Lung (tissue), 16 donors: ENCODE results near the gene SLCO1B3. TPM values are rescaled to one million over a fixed set of nuclear protein-coding genes. Genes with fewer than 3 reads are reported as not detected.
"Not testable (repeated sequence)": the region's sequence is repeated elsewhere in the genome, so short reads cannot be mapped to it uniquely, and the experiment has no call there.

Experiments used
- ATAC-seq: fragments of 200-7000 bp; cut with Tn5 transposase; one replicate; pipeline ENCODE4 v1.9.1; 2020; ENCODE audit warnings: moderate number of reproducible peaks; ENCODE audit not compliant: insufficient read depth, low FRiP score
- DNase-seq, 3 donors: peaks; one replicate each; pipeline ENCODE4 v3.0.0-alpha.2; 2013 to 2017
- H3K27ac ChIP-seq, 2 donors: one replicate each; pipeline ENCODE4 v1.5.1; 2013; ENCODE audit warnings: mild to moderate bottlenecking in 2 of 2, moderate library complexity in 2 of 2, control low read depth in 1 of 2, inconsistent platforms in 1 of 2, low read depth in 1 of 2, low read length in 1 of 2
- H3K27me3 ChIP-seq, 3 donors: one replicate each; pipeline ENCODE4 v1.5.1; 2013; ENCODE audit warnings: low read length in 2 of 3; ENCODE audit not compliant: control insufficient read depth in 3 of 3, insufficient read depth in 3 of 3
- H3K36me3 ChIP-seq, 4 donors: one replicate each; pipeline ENCODE4 v1.5.1; 2013; ENCODE audit warnings: low read length in 4 of 4, mild to moderate bottlenecking in 1 of 4, moderate library complexity in 1 of 4; ENCODE audit not compliant: control insufficient read depth in 4 of 4, insufficient read depth in 4 of 4
- H3K4me1 ChIP-seq, 5 donors: one replicate each; pipeline ENCODE4 v1.5.1; 2013; ENCODE audit warnings: low read length in 5 of 5, mild to moderate bottlenecking in 2 of 5, moderate library complexity in 1 of 5; ENCODE audit not compliant: control insufficient read depth in 5 of 5, insufficient read depth in 5 of 5
- H3K4me3 ChIP-seq: one replicate; pipeline ENCODE4 v1.5.1; 2013; ENCODE audit warnings: mild to moderate bottlenecking, control low read depth, moderate library complexity
- H3K9ac ChIP-seq, 2 donors: one replicate each; pipeline ENCODE4 v1.5.1; 2013; ENCODE audit warnings: low read length in 2 of 2, control low read depth in 1 of 2; ENCODE audit not compliant: insufficient read depth in 1 of 2
- H3K9me3 ChIP-seq, 4 donors: one replicate each; pipeline ENCODE4 v1.5.1; 2013; ENCODE audit warnings: low read length in 3 of 4, mild to moderate bottlenecking in 1 of 4, moderate library complexity in 1 of 4; ENCODE audit not compliant: control insufficient read depth in 4 of 4, insufficient read depth in 3 of 4
- CTCF ChIP-seq: IDR thresholded peaks from 2 replicates; pipeline ENCODE4 v1.5.1; 2012; ENCODE audit warnings: mild to moderate bottlenecking; ENCODE audit errors: control extremely low read depth, extremely low read depth
- WGBS, 2 donors: extraction: QIAGEN DNeasy Blood & Tissue Kit; methylation state at CpG; one replicate each; pipeline ENCODE4 v1.1.7; 2013; 5-methylcytosine and 5-hydroxymethylcytosine counted together
- long read RNA-seq, 5 donors: transcript quantifications; one replicate each; lab custom pipeline, GENCODE V29; 2026
- polyA plus RNA-seq, 2 donors: library from polyadenylated mRNA; stranded (reverse); fragments of 200-250 nt; gene quantifications; one replicate each; pipeline ENCODE4 v1.2.1, GENCODE V29; 2013
- total RNA-seq, 2 donors: library from RNA; depleted of rRNA in 1 of 2; stranded (reverse); fragments of >200 nt in 1 of 2; gene quantifications; one replicate each; pipeline ENCODE4 v1.2.1, GENCODE V29; 2014 to 2021
- donor health status: control.
- donor health status: control.
- donor health status: Bipolar disorder and iron deficiency.
- donor health status: healthy.
- donor health status: DM: yes; HTN: yes; CAD: no.

Gene SLCO1B3
- total RNA-seq = under 1 TPM in 1 of 2 donors, not detected in 1; 0.09 TPM
- under 1 TPM; 0.02 to 0.12 TPM for polyA plus RNA-seq
- long read RNA-seq, donor 1 = 0 reads
- long read RNA-seq, donor 2 = 0 reads
- long read RNA-seq, donor 3 = 0 reads
- long read RNA-seq, donor 4 = 0 reads
- long read RNA-seq, donor 5 = 0 reads

- H3K27me3 ChIP-seq = no peaks in the 10 kb centered on the region
- no peak within 1 kb of the TSS for H3K9ac ChIP-seq
- no peaks in the 10 kb centered on the region for H3K36me3 ChIP-seq
- no peak within 1 kb of the TSS for H3K27ac ChIP-seq
- H3K9me3 ChIP-seq = peaks cover 0 to 6% (median 0%) of the 10 kb centered on the region in 4 donors
- DNase-seq (no peak), ATAC-seq (no peak)
- WGBS, 2 donors = 91 to 96% methylated on average over 2 of the region's 2 CpGs
- no peak for TF ChIP-seq CTCF
- H3K4me3 ChIP-seq = no peak within 1 kb of the TSS
- no peaks in the 10 kb centered on the region for H3K4me1 ChIP-seq
Measured at GRCh38 chr12:20810487-20810886, at the start of gene SLCO1B3. Gene SLCO1B3 (plus strand): TSS chr12:20810705. CDS start chr12:20815739, 5,034 bp downstream.

GRCh38 chr12:20777420-20777819 is 33.1 kb upstream of the SLCO1B3 start:
- DNase-seq (no peak), ATAC-seq (no peak)
- 85 to 89% methylated on average over 20 of the region's 20 CpGs for WGBS, 2 donors
- Histone ChIP-seq H3K4me1 (no peaks in the 10 kb centered on the region), H3K9me3 (peaks cover 0 to 3% (median 1%) of the 10 kb centered on the region in 4 donors), H3K27me3 (no peaks in the 10 kb centered on the region), H3K4me3 (no peak overlapping the region), H3K9ac (no peak overlapping the region), H3K27ac (no peak overlapping the region), H3K36me3 (no peaks in the 10 kb centered on the region)
- TF ChIP-seq CTCF = no peak

GRCh38 chr12:20778969-20779368 is 31.5 kb upstream of the SLCO1B3 start:
- TF ChIP-seq CTCF = no peak
- ATAC-seq (no peak), DNase-seq (no peak)
- H3K4me3 ChIP-seq = no peak overlapping the region
- no peaks in the 10 kb centered on the region for H3K36me3 ChIP-seq
- peaks cover 0 to 3% (median 1%) of the 10 kb centered on the region in 4 donors for H3K9me3 ChIP-seq
- H3K4me1 ChIP-seq = no peaks in the 10 kb centered on the region
- no peak overlapping the region for H3K9ac ChIP-seq
- WGBS, 2 donors = 66 to 86% methylated on average over 2 of the region's 2 CpGs
- H3K27ac ChIP-seq = no peak overlapping the region
- H3K27me3 ChIP-seq = no peaks in the 10 kb centered on the region

- WGBS, 2 donors = 70 to 80% methylated on average over 3 of the region's 3 CpGs
- not testable (repeated sequence) for H3K4me1 ChIP-seq, H3K36me3 ChIP-seq, H3K4me3 ChIP-seq, DNase-seq, H3K27me3 ChIP-seq, H3K9me3 ChIP-seq, H3K27ac ChIP-seq, ATAC-seq, H3K9ac ChIP-seq
Measured at GRCh38 chr12:20779971-20780370, 30.5 kb upstream of the SLCO1B3 start.

- H3K27me3 ChIP-seq, H3K36me3 ChIP-seq, H3K4me3 ChIP-seq, H3K4me1 ChIP-seq, ATAC-seq, H3K9me3 ChIP-seq, H3K9ac ChIP-seq, DNase-seq, H3K27ac ChIP-seq: not testable (repeated sequence)
- 95 to 97% methylated on average over 11 to 13 of the region's 13 CpGs for WGBS, 2 donors
Measured at GRCh38 chr12:20783796-20784357, 26.6 kb upstream of the SLCO1B3 start.
